GM18868 (cell line): ENCODE measurements around the gene HACD1.
A peak's percentile ranks its signal among the peaks of the same experiment; 100 is the strongest.

ENCODE experiments used
- ATAC-seq: cut with Tn5 transposase; IDR thresholded peaks from one replicate; pipeline ENCODE4 v1.9.1; 2021; ENCODE audit warnings: mild to moderate bottlenecking, moderate library complexity; ENCODE audit not compliant: unreplicated experiment

Gene HACD1

DNA sequence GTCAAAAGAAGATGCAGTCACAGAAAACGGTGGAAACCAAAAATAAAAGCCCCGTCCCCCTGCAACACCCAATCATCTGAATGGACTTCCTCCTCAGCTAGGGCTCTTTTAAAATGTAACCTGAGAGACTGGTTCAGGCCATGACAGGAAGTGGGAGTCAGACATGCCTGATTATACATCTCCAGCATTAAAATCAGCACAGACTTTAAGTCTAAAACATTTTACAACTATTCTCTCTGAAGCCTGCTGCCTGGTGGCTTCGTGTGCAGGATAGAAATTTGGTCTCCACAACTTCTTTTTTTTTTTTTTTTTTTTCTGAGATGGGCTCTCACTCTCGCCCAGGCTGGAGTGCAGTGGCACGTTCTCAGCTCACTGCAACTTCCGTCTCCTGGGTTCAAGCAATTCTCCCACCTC, 30.3 kb downstream of the HACD1 start:
- peak; percentile 51 for ATAC-seq

DNA sequence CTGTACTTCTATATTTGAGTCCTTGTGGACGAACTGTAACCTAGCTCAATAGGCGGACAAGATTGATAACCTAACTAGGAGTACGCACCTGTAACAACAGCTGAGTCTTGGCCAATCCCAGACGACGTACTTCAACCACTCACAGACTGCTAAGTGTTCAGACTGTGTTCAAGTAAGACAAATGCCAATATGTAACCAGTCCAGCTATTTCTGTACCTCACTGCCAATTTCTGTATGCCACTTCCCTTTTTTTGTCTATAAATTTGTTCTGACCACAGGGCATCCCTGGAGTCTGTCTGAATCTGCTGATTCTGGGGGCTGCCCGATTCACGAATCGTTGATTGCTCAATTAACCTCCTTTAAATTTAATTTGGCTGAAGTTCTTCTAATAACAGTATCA, 32.2 kb downstream of the HACD1 start:
- peak; percentile 82 for ATAC-seq

DNA sequence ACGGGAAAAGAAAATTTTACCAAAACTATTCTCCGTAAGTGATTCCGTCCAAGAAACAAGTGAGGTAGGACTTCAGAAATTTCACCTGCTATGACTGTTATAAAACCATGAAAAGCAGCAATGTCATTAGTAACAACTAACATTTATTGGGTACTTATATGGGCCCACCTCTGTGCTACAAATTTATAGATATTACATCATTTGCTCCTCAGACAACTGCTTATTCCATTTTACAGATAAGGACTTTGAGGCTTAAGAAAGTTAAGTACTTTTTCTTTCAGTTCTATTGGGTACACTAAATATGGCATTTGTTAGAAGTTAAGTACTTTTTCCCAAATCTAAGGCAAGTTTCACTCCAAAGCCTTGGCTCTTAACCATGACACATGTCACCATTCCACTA, 36.3 kb downstream of the HACD1 start:
- ATAC-seq: no peak

DNA sequence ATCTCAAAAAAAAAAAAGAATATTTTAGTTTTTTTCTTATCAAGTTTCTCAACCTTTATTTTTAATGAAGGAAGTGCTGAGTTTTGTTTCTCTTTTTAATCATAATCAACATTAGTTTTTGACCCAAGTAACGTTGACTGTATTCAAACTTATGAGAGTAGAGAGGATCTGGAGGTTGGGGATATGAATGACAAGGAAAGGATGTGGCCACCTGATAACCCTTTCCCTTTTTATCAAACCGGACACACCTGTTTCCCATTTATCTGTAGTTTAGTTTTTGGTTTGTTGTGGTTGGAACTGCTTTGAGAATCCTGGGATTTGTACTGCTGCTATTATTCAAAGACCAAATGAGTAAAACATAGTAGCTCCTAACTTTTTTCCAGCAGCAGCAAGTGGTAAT, 38.6 kb downstream of the HACD1 start:
- ATAC-seq: no peak

DNA sequence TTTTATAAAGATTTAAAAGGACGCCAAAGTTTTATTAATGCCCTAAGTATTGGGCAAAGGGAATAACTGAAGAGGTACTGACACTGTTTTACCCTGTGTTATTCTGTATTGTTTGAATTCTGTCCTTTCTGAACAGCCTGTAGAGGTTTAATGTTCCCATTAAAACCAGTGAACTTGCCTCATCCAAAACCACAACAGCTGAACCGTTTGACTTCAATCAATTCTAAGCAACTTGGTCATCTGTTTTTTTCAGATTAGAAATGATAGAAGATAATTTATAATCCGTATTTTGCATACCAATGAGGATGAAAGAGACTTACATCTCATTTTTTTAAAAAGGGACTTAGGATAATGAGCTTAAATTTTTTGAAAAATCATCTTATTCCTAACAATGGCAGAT, 40.4 kb downstream of the HACD1 start:
- no peak for ATAC-seq

DNA sequence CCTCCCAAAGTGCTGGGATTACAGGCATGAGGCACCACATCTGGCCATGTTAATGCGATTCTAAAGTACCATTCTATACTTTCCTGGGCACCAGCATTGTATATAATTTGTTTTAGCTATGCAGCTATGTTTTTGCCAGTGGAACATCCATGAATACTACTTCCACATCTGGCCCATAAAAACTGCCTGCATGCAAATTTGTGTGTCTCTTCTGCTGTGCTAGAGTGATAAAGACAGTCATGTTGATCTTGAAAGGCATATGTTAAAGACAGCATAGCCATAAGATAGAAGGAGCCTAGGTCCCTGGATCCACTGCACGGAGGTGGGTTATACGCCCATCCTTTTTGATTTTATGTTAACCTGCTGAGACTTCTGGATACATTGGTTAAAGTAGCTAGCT, 52.3 kb downstream of the HACD1 start:
- ATAC-seq: no peak

DNA sequence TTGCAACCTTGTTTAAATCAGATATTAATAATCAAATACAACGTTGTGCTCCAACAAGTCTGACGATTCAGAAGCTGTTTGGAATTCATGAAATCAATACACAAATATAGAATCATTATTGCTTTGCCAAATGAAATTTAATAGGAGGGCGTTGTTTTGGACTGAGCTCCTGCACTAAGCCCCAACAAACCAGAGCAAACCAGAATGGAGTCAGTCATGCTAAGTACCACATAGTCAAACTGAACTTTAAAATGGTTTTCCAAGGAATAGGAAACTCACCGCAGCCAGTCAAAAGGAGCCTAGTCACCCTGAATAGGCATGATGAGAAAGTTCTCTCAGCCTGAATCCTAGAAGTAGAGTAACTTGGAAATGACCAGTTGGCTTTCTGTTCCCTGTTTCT, 53.7 kb downstream of the HACD1 start:
- ATAC-seq: no peak

DNA sequence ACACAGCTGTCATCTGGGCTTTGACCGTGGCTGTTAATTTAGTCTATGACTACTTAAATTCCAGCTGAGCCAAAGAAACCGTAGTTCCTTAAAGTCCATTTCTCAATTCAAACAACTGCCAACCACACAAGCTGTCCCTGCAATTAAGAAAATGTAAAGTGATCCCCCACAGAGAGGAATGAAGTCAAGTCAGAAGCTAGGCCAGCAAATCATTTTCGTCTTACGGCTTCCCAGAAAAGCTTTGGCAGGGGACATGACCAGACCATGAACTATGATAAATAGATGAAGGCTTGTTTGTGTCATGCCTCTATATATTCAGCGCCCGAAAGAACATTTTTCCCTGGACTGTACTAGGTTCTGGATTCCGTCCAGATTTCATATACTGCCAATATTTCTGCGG, 54.6 kb downstream of the HACD1 start:
- no peak for ATAC-seq

DNA sequence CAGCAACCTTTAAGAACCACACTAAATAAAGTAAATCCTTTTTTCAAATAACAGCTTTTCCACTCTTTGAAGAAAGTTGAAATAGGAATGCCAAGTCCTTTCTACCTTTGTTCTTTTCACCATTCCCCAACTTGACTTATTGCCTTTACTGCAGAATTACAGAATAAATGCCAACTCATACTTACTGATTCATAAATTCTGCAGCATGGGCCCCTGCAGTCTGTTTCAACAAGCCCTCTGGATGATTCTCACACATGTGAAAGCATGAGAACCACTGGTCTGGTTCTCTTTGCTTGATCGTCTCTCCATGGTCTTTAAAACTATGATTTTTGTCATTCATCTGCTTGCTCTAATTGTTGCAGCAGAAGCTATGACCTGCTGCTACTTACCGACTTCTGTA, 56.1 kb downstream of the HACD1 start:
- ATAC-seq: no peak

DNA sequence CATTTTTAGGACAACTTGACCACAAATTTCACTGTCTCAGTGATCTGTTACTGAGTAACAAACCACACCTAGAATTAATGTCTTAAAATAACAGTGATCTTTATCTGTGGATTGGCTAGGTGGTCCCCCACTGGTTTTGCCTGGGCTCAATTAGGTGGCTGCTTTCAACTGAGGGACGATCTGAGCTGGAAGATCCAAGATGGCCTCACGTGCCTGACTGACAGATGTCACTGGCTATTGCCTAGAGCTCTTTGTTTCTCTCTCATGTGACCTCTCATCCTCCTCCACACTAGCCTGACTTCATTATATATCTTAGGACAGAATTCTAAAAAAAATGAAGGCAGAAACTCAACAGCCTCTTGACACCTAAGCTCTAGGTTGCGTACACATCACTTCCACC, 59.7 kb downstream of the HACD1 start:
- no peak for ATAC-seq

DNA sequence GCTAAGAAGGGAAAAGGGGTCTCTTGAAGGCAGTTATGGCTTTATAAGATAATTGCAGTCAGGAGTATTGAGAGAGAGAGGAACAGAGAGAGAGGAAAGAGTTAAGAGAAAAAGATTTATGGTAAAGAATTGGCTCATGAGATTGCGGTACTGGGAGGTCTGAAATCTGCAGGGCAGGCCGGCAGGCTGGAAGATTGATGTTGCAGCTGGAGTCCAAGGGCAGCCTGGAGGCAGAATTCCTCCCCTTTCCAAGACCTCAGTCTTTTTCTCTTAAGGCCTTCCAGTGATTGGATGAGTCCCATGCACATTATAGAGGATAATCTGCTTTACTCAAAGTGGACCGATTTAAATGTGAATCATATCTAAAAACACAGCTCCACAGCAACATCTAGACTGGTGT, 68.4 kb downstream of the HACD1 start:
- ATAC-seq: no peak

DNA sequence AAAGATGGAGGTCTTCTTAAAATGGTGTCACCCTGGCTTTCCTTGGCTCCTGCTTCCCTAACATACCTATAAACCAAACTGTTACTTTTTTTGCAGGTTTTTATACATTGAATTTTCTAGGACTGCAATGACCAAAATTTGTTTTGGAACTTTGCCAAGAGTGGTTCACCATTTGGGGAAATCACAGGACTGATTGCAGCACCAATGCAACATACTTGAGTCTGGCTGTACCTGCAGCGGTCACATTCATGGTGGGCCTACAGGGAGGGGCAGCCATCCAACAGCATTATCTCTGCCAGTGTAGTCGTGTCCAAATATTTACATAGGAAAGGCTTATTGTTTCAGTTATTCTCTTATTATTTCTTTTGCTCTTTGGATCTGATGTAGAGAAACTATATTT, 69.0 kb downstream of the HACD1 start:
- no peak for ATAC-seq

DNA sequence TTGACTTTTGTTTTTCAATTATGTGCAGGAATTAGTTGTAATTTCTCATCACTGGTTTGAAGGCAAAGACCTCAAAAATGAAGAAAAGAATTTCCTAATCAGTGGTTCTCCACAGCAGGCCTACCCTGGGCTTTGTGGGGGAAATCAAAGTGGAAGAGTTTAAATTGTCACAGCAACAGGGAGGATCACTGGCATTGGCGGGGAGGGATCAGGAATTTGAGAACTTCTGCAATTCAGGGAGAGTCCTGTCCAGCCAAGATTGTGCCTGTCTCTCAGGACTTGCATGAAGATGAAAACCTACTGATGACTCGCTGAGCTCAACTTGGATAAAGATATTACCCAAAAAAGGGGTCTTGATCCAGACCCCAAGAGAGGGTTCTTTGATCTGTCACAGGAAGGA, 70.1 kb downstream of the HACD1 start:
- no peak for ATAC-seq

DNA sequence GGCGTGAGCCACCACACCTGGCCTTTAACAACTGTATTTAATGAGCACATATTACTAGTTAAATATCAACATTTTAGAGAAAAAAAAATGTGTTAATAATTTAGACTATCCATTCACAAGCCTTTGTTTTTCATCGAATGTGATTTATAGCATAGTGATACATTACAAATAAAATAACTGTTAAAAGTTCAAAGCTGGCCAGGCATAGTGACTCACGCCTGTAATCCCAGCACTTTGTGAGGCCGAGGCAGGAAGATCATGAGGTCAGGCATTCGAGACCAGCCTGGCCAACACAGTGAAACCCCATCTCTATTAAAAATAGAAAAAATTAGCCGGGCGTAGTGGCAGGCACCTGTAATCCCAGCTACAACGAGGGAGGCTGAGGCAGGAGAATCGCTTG, 72.7 kb downstream of the HACD1 start:
- no peak for ATAC-seq
